GM18873 (cell line): ENCODE data around the gene CCK.

ENCODE experiments used
- ATAC-seq: cut with Tn5 transposase; IDR thresholded peaks from one replicate; pipeline ENCODE4 v1.9.1; 2021; ENCODE audit warnings: mild to moderate bottlenecking, moderate library complexity, moderate number of reproducible peaks; ENCODE audit not compliant: unreplicated experiment, low FRiP score

The CCK gene

DNA sequence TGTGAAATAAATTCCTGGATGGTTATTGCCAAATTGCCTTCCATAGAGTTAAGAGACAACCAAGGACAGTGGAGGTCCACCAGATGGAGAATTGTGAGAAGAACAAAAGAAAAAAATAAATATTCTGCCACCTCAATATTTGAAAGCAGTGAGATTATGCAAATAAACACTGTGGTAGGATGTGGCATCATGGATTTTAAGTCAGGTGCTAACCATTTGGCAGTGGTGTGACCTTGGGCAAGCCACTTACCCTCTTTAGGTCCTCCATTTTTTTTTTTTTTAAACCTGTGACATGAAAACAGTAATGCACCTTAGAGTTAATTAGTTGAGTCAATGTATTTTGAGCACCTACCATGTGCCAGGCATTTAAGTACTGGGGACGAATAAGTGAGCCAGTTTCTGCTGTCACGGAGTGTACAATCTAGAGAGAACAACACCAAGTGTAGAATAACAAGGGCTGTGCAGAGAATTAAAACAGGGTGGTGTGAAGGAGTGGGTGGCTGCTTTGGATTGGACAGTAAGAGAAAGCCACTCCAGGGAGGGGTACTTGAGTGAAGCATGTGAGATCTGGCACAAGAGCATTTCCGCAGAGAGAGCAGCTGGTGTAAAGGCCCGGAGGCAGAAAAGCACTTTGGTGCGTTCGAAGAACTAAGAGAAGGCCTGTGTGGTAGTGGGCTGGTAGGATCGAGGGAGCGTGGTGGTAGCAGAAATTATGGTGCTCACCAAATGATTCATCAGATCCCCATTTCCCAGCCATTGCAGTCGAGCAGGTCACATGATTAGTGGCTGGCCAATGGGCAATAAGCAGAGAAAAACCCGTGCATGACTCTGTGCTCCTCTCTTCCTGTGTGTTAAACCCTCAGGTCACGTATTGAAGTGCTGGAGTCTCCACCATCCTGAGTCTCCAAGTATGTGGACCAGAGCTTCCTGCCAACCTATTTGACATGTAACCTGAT lies 39.2 kb downstream of the CCK start:
- ATAC-seq, result no peak

DNA sequence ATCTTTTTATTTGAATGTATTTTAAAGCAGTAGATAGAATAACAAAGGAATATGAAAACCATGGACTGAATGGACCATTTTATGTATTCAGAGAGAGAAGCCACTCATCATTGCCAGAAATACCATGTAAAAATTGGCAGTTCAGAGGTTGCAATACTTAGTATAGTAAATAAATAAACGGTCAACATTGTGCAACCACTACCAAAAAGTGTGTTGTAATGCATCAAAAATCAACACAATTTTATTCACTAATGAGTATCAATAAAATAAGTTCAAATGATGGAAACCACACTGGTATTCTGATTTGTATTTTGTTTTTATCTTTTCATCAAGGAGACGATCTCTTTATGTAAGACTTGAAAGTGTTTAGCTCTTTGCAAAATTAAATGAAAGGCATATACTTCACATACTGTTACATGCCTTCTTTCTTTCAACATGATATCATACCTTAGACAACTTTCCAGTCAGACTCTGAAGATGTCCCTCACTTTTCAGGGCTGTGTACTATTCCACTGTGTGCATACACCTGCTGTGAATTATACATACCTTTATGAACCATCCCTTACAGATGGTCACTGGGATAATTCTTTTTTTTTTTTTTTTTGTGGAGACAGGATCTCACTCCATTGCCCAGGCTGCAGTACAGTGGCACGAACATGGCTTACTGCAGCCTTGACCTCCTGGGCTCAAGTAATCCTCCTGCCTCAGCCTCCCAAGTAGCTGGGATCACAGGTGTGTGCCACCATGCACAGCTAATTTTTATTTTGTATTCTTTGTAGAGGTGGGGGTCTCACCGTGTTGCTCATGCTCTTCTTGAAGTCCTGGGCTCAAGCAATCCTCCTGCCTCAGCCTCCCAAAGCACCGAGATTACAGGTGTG lies 40.3 kb downstream of the CCK start:
- ATAC-seq, result no peak

DNA sequence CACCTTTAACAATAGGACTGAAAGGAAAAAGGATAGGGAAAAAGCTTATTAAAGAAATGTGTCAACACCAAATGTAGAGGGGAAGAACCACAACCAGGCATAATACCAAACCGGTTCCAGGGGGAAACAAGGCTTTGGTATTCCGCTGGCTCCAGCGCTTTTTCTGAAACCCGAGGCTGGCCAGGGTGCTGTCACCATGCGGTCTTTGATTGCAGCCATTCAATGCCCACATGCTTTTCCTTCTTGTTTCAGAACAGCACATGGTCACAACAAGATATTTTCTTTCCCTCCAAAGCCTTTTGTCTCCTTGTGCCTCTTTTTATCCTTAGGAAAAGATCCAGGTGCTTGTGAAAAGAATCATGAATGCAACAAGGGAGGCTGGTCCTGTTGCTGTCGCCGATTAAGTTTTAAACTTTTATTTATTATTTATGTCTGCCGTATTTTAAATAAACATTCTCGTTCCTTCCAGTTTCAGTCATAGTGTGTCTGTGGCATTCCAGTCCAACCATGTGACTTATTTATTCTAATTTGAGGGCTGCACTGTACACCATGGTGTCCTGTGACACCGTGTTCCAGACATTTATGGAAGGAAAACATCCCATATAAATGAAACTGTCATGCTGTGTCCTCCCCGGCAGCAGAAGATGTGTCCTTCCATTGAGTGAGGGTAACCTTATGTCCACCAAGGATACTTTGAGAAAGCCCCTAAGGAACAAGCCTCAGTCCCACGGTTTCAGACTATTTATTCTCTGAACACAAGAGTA lies 41.1 kb downstream of the CCK start:
- ATAC-seq, result no peak

DNA sequence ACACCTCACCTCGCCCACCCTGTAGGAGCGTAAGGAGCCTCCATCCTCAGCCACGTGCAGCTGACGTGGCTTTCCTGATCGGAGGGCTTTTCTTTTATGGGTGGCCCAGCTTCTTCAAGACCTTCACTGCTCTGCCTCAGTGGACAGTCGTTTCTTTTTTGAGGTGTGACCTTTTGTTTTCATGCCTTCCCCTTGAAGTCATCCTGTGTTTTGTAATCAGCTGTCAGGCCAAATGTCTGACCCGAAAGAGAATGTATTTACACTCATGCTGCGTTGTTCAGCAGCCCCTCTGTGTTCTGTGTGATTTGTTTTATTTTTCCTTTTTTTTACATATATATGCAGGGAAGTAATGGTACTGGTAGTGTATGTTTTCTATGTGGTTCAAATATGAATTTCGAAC lies 41.8 kb downstream of the CCK start:
- no peak for ATAC-seq

DNA sequence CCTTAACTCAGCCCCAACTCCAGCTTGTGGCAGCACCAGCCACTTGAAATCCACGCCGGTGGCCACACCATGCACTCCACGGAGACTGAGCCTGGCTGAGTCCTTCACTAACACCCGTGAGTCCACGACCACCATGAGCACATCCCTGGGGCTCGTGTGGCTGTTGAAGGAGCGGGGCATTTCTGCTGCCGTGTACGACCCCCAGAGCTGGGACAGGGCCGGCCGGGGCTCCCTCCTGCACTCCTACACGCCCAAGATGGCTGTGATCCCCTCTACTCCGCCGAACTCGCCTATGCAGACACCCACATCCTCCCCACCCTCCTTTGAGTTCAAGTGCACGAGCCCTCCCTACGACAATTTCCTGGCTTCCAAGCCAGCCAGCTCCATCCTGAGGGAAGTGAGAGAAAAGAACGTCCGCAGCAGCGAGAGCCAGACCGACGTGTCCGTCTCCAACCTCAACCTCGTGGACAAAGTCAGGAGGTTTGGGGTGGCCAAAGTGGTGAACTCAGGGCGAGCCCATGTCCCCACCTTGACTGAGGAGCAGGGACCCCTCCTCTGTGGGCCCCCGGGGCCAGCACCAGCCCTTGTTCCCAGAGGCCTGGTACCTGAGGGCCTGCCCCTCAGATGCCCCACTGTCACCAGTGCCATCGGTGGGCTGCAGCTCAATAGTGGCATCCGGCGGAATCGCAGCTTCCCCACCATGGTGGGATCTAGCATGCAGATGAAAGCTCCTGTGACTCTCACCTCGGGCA lies 42.9 kb downstream of the CCK start:
- no peak for ATAC-seq

DNA sequence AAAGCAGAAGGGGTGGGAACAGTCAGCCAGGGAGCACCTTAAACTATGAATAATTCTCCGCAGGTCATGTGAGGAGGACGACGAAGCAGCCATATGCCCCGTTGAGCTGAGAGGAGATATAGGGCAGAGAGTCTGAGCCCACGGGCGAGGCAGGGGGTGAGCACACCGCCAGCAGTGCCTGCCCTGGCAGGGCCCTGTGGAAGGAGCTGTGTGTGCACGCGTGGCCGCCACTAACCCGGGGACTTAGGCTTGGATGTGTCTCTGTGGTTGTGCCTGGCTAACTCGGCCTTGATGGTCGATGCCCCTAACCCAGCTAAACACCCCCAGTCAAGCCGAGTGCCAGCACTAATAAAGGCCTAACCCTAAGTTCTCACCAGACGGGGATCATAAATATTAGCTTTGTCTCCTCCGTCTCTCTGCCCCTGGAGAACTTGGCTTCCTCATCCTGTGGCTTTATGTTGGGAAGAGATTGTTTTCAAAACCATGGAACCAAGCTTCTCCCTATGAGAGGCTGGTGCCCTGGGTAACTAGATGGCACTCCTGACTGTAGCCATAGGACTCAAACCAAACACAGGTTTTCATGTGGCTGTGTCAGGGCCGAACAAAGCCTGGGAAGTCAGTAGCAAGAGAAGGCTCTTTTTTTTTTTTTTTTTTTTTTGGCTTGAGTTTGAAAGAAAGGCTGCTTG lies 45.4 kb downstream of the CCK start:
- no peak for ATAC-seq

DNA sequence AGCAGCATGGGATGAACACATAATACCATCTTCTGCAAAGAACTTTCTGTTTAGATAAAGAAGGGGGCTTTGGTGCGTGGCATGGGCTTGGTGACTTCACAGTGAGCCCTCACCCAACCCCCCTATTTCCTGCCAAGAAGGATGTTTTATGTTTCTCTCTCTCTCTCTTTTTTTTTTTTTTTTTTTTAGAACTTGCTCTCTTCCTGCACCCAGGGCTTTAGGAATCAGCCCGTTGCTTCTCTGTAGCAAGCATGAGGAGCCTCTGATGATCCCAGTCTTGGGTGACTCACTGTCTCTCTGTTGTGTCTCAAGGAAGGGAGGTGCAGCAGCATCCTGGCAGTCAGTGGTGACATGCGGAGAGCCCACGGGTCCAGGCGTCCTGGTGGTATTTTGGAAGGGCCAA lies 49.1 kb downstream of the CCK start:
- ATAC-seq, result no peak

DNA sequence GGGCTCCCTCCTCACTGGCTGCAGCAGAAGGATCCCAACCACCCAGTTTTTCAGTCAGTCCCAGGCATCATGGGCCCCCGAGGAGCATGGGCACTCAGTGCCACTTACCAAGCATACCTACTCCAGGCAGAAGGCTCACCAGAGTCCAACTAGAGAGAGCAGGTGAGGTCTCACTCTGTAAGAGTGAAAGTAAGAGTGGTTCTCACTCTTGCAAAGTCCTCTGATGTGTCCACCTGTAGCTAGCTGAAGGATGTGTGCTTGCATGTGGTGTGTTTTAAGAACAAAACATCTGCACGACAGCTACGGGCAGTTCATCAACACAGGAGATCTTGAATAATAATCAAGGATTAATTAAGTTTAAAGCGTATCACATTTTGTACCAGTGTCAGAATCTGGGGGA lies 49.7 kb downstream of the CCK start:
- ATAC-seq, result peak; percentile 44

DNA sequence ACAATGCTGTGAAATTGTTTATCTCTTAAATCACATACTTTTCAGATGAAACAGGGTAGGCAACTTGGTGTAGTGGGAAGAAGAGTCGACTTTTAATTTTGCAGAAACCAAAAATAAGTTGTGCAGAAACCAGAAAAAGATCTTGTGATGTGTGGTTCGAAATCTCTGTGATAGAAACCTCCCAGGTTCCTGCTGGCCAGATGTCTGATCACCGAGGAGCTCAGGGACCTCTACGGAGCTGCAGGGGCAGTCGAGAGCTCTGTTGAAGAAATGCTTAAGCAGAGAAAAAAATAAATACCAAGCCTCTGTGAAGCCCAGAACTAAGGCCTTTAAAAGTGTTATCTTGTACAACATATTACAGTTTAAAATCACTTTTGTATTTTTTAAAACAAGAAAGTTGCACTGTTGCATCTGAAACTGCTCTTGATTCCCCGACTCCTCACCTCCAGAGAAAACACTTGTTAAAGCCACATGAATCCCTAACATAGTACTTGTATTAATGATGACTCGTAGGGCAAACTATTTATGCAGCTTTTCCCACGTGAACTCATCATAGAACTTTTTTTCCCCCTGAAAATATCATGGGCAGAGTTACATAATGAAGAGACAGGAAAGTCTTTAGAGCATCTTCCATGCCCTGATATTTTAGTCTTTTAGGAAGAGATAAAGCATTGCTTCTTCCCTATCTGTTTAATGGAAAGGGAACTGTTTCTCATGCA lies 51.3 kb downstream of the CCK start:
- ATAC-seq, result no peak

DNA sequence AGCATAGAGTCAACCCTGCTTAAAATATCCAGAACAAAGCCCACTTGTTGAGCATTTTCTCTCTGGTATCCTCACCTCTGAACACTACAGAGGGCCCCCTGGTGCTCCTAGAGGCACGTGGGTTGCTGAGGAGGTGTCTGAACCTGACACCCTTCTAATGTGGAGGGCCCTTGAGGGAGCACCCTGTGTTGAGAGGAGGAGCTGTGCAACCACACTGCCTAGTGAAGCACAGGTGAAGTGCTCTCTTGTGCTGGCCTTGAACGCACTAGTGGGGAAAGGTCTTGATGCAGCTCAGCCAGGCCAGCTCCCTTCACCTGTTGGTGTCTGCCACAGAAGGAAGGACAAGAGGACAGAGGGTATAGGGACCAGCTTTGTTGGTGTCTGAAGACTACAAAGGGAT lies 51.9 kb downstream of the CCK start:
- ATAC-seq, result no peak

DNA sequence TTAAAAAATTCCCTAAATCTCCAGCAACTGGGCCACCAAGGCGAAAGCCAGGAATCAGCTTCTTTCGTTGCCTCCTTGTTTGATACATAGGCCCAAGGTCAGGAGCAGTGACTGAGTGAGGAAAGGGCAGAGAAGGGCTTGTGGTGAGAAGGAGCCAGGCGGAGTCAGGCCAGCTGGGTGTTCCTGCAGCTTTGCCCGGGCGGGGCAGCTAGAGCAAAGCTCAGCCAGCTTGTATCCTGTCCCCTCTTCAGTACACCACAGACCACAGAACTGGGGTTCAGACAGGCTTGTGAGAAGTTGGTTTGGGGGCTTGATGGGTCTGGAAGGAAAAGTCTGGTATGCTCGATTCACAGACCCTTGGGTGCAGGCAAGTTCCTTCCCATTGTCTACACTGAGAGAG lies 52.6 kb downstream of the CCK start:
- no peak for ATAC-seq

DNA sequence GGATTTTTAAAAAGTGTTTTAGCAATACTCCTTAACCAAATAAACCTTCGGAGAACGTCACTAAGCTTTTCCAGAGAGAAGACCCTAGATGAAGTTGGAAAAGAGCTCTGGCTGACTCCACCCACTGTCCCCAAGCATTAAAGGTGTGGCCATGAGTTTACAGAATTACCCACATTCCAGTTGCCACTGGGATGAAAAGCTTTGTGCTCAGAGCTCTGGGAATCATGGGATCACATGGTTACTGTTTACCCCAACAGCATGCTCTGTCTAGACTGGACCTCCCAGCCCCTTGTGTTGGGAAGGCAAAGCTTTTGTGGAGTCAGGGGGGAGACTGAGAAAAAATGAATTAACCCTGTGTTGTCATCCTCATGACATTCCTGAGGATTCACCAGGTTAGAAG lies 55.3 kb downstream of the CCK start:
- no peak for ATAC-seq

DNA sequence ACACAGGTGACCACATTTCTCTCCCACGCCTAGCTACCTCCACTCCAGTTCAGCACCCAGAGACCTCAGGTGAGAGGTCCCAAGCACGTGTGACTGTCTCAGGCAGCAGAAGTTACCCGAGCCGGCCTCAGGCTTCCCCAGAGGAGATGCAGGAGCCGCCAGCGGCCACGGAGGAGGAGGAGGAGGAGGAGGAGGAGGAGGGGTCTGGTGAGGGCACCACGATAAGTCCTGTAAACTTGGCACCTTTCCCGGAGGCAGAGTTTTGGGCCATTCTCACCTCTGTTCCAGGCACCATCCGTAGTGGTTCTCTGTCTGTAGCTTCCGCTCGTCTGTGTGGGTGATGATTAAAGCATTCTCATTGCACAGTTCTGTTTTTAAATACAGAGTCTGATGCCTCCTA lies 56.1 kb downstream of the CCK start:
- no peak for ATAC-seq
